SIG-M5 (cell line): ENCODE data around the gene NOA1.

Experiments
- DNase-seq: peaks from one replicate; lab custom pipeline; 2025; lab: John Stamatoyannopoulos, UW

The NOA1 gene

DNA sequence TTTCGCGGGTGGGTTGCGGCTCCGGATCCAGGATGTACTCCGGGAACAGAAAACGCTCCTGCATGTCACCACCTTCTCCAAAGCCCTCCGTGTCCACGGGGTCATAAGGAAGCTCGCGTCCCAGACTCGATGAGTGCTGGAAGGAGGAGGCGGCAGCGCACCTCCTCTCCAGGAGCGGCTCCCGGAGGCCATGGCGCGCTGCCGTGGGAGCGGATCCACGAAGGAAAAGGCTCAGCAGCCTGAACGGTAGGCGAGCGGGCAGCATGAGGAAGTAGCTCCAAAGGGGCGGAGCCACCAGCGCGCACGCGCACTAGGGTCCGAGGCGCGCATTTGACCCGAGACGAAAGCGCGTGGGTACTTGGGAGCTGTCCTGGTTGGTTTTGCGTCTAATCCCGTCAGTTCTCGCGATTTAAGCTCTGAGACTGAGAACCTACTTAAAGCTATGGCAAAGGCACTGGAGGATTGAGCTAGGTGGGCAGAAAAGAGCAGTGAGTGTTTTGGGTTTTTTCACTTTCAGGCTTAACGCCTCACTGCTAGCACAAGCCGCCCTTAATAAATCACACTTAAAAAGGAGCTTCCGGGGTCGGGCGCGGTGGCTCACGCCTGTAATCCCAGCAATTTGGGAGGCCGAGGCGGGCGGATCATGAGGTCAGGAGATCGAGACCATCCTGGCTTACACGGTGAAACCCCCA, at the start of gene NOA1:
NOA1 (minus strand) TSS at position 286 of the 692 bp plus-strand sequence; CDS start at position 265, 21 bp downstream.
- DNase-seq: peak; percentile 77

DNA sequence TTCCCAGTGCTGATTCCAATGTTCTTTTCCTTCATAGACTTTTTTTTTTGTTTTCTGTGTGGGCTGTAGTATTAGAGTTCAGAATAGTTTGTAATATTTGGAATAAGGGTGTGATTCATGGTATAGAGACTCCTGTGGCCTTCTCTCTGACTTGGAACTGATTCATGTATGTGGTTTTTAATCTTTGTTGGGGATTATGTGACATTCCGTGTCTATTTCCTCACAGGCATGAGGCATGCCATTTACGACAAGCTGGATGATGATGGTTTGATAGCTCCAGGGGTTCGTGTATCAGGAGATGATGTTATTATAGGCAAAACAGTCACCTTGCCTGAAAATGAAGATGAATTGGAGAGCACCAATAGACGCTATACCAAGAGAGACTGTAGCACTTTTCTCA, 45.7 kb upstream of the NOA1 start:
- DNase-seq: no peak

DNA sequence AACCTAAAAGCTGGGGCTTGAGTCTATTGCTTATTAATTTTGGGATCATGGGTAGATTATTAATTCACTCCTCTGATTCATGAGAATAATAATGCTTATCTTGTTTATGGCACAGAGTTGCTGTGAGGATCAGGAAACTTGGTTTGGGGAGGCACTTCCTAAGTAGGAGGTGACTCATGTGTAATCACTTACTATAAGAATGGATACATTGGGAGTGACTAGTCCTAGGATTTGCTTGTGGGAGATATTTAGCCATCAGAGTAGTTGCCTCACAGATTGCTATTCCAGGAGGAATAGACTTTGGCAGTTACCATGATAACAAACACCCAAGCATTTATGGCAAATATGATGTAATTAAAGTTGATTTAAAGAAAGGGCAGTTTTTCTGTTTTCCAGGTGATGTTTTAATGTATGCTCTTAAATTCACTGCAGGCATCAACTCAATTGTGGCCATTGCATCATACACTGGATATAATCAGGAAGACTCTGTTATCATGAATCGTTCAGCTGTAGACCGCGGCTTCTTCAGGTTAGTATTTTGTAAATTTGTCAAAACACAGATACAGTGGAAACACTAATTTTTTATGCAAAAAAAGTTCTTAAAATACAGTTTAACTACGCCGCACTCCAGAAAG, 43.2 kb upstream of the NOA1 start:
- DNase-seq: no peak

DNA sequence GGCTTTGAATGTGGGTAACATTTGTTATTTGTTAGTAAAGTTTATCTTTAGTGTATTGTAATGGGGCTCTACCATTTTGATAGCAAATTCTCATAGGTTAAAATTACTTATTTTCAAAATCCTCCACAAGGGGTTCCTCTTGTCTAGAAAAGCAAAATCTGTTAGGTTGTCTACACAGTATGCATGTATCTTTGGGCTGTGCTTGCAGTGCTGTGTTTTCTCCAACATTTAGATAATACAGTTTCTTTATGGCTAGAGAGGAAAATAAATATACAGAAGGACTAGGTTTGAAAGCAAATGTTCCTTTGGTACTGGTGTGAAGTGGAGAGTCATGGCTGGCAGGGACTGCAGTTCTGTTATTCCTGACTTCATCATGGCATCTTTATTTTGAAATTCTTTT, 41.6 kb upstream of the NOA1 start:
- DNase-seq: no peak

DNA sequence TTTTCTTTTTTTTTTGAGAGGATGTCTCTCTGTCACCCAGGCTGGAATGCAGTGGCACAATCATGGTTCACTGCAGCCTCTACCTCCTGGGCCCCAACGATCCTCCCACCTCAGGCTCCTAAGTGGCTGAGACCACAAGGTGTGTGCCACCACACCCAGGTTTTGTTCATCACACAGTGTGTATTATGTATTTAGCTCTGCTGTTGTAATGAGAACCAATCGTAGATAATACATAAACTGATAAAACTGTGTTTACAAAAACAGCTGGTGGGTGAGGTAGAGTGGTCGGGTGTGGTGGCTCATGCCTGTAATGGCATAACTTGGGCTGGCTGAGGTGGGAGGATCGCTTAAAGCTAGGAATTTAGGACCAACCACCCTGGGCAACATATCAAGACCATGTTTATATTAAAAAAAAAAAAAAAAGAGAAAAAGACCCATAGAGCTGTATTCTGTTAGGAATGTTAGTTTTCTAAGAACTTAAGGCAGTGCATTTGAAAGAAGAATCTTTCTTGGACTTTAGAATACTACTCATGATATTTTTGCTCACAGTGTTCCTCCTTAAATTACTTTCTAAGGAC, 36.2 kb upstream of the NOA1 start:
- DNase-seq: no peak

DNA sequence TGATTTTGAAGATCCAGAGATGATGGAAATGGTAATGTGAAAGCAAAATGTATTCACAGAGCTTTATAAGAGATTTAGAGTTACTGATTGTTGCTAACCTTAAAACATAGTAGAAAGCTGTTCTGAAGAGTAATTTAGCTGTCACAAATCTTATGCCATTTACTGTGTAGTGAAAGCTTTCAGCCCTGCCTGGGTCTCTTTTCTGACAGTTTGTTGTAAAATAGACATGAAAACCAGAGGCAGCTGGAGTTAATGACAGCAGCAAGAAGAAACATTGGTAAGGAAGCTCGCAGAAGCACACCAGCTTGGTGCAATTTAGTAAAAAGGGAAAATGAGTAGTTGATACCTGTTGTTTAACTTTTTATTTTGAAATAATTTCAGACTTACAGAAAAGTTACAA, 22.3 kb upstream of the NOA1 start:
- DNase-seq: no peak

DNA sequence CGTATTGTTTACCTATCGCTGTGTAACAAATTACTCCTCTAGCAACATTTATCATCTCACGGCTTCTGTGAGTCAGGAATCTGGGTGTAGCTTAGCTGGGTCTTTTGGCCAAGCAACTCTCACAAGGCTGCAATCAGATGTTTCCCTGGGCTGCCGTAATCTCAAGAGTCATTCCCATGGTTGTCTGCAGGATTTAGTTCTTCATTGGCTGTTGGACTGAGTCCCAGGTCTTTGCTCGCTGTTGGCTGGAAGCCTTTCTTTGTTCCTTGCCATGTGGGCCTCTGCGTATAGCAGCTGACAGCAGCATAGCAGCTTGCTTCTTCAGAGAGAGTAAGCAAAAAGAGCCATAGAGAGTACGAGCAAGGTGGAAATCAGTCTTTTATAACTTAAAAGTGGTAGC, 18.1 kb upstream of the NOA1 start:
- DNase-seq: no peak

DNA sequence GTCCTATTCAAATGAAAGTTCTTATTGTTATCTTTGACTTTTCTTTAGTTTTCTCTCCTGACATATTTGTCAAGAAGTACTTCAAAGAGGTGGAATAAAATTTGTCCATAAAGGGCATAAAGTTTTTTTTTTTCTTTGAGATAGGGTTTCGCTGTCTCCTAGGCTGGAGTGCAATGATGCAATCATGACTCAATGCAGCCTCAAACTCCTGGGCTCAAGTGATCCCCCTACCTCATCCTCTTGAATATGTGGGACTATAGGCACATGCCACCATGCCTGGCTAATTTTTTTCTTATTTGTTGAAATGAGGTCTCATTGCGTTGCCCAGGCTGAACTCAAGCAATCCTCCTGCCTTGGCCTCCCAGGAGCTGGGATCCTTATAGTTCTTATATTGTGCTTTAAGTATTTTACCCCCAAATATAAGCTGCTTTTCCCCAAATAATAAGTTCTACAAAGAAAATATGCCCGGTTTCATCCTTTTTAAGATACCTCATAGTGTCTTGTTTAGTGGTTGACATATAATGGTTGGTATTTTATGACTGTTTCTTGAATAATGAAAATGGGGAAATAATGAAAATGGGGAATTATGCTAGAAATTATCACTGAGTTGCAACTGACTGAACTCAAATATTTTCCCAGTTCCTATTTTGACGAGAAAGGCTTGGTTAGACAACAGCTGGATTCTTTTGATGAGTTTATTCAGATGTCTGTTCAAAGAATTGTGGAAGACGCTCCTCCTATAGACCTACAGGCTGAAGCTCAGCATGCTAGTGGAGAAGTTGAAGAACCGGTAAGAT, 12.9 kb upstream of the NOA1 start:
- no peak for DNase-seq

DNA sequence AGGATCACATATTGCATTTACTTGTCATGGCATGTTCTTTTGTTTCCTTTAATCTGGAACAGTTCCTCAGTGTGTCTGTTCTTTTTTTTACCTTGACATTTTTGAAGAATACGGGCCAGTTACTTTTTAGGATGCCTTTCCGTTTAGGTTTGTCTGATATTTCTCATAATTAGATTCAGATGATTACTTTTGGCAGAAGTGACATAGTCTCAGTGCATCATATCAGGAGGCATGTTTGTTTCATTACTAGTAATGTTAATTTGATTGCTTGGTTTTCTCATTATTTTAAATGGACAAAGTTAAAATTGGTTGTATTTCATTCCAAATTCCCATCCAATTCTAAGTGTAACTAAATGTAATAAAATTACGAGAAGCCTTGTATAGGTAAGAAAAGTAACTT, 9.5 kb upstream of the NOA1 start:
- no peak for DNase-seq

DNA sequence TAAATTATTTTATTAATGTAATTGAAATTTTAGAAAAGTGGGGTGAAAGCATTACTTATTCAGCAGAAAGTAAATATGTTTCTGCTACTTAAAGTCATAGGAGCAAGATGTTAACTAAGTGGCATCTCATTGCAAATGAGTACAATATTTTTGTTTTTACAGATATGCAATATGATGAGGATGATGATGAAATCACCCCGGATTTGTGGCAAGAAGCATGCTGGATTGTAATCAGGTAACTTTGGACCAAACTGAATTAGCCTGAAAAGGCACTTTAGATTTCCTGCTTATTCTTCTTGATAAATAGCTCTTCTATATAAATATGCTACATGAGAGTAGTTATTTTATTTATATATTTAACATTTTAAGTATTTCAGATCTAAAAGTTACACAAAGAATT, 8.8 kb upstream of the NOA1 start:
- DNase-seq: no peak

DNA sequence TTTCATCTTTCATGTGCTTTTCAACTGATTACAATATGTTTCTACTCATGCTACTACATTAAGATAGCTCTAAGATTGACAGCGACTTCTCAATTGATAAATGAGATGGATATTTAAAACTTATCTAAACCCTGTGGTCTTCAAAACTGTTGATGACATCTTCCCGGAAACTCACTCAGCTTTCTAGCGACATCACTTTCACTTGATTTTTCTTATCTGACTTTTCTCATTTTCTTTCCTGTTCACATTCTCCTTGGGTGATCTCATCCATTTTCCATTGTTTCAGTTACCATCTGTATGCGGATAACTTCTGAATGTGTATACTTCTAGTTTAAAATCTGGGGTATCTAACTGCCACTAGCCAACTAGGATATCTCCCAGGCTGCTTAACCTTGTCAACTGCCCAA, 4.4 kb upstream of the NOA1 start:
- no peak for DNase-seq

DNA sequence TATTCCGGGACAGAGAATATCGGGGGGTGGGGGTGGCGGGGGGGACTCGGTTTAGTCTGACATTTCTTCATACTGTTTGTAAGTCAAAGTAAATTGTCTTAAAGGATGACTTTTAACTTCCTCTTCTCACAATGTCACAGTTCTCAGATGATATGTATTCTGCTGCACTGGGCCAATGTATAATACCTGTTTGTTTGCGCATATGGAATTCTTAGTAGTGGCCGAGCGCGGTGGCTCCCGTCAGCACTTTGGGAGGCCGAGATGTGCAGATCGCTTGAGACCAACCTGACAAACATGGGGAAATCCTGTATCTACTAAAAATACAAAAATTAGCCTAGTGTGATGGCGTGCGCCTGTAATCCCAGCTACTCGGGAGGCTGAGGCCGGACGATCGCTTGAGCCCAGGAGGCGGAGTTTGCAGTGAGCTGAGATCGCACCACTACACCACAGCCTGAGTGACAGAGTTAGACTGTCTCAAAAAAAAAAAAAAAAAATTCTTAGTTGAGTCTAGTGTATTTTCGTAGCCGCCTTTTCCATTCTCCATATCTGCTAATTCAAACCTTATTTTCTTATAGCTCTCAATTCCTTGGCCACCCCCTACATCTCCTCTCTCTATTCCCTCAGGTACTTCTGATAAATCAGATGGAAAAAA, 2.1 kb upstream of the NOA1 start:
- DNase-seq: no peak

DNA sequence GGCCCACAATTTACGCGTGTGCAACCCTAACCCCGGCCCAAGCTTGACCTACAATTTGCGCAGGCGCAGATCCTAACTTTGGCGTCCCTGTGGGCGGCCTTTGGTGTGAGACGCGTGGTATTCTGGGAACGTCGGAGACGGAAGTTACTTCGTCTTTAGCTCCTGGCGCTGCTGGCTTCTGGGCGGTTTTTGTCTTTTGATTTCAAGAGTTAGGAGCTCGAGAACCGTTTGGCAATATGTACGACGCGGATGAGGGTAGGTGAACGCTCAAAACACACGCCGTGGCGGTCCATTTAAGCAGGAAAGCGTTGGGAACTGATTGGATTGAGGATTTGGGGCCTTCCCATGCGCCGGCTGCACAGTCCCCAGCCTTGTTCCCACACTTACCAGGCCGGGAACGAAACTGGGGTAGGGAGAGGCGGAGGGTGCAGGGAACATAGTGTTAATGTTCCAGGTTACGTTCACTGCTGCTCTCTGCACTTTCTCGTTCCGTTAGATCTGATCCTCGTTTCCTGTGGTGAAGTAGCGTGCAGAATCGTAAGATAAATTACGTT, 1.4 kb upstream of the NOA1 start, which contains the start of gene POLR2B:
POLR2B (plus strand) TSS at position 147 of the 554 bp plus-strand sequence; CDS start at position 237, 90 bp downstream.
- peak; percentile 61 for DNase-seq

DNA sequence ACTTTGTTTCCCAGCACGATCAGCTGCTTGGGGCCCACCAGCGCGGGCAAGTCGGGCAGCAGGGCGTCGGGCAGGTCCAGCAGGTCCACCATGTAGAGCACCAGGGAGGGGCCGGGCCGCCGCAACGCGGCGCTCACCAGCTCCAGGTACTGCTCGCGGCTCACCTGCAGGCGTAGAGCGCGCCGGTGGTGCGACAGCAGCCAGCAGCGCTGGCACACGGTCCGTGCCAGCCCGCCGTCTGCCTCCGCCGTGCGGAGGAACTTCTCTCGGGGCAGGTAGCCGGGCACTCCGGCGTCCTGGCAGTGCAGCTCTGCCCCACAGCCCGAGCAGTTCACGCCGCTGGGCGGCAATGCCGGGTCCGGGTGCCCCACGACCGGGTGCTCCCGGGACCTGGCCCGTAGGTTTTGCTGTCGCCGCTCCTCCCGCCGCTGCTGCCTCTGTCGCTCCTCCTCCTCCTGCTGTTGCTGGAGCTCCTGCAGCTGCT, 527 bp downstream of the NOA1 start:
- DNase-seq: no peak

DNA sequence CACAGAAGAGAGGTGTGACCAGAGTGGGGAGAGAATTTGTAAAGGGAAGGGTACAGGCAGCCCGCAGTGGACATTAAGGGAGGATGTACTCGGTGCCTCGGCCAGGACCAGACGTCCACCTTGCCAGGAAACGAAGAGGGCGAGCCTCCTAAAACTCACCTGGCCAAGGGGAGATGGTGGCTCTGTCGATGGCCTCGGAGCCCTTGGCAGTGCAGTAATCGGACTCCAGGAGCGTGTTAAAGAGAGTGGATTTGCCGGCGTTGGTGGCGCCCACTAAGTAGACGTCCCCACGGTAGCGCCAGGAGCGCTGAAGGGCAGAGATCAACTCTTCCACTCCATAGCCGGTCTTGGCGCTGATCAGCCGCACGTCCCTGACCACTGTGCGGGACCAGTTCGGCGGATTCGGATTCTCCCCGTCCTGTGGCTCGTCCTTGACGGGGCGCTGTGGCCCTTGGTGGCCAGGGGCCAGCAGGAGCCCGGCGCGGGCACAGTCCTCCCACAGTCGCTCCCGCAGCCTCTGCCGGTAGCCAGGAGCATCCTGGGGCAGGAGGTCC, 1.0 kb downstream of the NOA1 start:
- no peak for DNase-seq

DNA sequence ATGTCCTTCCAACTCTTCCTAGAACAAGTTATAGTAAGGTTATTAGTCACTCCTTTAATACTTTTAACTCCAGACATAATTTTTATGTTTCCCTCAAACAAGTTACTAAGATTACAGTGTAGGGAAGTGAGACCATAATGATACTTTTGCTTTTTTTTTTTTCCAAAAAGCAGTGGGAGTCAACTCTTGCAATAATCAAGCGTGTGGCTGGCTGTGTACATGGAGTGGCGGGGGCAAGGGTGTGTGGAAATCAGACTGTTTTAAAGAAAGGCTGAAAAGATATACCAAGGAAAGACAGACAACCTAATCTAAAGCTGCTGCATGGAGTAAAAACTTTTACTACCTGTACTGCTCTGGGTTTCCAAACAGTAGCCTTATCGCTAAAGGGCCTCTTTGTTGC, 4.1 kb downstream of the NOA1 start:
- no peak for DNase-seq

DNA sequence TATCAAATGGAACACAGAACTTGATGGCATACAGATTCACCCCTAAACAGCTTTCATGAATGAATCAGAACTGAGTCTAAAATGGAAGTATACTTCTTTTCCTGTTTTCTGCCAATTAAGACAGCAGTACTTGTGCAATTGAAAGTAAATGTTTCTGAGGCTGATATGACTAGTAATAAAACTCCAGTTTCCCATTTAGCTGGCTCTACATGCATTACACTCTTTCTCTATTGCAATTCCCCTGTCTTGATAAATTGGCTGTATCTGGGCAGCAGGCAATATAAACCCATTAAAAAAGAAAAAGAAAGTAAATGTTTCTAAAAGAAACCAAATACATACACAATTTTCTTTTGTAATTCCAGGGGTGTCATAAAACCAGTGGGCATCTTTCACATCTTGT, 4.6 kb downstream of the NOA1 start:
- no peak for DNase-seq

DNA sequence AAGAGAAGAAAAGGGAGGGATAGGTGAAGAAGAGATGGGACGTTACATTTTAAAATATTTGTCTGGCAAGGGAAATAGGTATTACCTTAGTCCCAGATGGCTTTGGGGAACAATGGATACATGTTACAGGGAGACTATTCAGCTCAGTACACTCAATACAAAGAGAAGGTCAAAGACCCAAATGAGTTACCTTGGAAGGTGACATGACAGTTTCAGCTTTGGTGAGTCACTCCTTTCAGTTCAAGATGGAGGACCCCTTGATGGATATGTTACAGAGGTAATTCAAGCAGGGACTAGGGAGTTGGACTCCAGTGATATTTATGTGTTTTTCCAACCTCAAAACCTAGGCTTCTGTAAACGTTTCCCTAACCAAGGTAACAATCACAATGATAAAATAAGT, 5.0 kb downstream of the NOA1 start:
- DNase-seq: no peak

DNA sequence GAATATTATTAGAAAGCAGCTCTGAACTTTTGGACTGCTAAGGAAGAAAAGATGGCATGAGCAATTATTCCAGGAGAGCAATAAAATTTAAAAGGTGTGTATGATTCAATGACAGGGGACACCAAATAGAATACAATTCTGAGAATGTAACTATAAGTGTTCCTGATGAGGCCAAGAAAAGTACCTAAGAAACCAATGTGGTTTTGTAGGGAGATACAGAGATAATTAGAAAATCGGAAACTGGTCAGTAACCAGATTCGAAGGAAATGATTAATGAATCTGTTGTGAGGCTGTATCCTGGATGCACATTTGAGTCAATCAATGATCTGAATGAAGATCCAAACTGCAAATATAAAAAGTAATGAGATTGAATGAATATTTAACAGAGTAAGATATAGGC, 6.0 kb downstream of the NOA1 start:
- DNase-seq: no peak

DNA sequence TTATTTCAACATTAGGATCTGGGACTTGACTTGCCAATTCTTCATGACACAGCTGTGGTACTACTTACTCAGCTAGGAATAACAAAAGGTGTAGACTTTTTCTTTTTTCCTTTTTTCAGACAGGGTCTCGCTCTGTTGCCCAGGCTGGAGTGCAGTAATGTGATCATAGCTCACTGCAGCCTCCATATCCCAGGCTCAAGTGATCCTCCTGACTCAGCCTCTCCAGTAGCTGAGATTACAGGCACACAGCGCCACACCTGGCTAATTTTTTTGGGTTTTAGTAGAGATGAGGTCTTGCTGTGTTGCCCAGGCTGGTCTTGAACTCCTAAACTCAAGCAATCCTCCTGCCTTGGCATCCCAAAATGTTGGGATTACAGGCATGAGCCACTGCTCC, 16.3 kb downstream of the NOA1 start:
- DNase-seq: no peak

DNA sequence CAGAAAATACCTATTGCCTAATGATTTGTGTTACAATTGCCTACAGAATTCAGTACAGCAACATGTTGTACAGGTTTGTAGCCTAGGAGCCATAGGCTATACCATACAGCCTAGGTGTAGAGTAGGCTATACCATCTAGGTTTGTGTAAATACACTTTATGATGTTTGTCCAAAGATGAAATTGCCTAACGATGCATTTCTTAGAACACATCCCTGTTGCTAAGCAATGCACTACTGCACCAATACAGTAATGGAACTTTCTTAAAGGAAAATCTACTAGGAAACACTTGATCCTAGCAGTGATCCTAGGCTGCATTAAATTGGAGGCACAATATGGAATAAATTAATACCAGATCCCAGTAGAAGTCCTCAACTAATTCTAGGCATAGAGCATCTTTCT, 18.3 kb downstream of the NOA1 start:
- DNase-seq: no peak
